ELF-1 (cell line): ENCODE results near the gene FAM228B.
"Not testable (repeated sequence)": the region's sequence is repeated elsewhere in the genome, so short reads cannot be mapped to it uniquely, and the experiment has no call there.

Experiments used
- DNase-seq: peaks from one replicate; pipeline ENCODE4 v3.0.0-alpha.2; 2016; ENCODE audit warnings: low read depth, low spot score

FAM228B gene

DNA sequence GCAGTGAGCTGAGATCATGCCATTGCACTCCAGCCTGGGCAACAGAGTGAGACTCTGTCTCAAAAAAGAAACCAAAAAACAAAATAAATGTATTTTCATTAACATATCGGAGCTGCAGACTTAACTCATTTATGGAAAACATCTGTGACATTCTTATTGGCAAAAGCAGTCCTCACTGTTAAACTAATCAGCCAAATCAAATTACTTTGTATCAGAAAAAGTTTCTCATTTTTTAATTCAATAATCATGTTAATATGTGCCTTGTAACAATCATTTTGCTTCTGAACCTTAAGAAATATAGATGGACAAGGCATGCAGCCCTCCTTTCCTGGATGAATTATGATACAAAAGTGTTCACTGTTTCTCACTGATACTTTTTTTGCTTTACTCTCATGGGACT, 20.6 kb upstream of the FAM228B start:
- DNase-seq, result no peak

DNA sequence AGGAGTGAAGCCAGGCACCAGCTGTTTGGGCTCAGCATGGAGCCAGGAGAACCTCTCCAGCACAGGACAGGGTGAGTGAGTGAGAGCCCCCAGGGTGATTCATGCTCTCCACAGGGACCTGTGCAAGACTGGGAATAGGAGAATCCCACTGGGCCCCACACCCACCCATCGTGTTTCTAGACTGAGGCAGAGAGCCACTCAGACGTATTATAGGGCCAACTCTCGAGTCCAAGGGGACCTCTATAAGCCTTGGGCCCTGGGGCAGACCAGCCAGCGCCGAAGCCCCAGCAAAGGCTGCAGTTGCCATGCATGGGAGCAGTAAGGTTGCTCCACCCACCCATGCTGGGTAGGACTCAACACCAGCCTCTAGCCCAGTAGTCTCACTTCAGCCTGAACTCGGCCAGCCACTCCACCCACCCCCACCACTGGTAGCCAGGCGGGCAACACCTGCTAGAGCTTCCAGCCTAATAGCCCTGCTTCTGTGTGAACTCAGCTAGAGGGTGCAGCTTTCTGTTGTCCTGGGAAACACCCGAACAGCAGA, 19.1 kb upstream of the FAM228B start:
- DNase-seq, result no peak

DNA sequence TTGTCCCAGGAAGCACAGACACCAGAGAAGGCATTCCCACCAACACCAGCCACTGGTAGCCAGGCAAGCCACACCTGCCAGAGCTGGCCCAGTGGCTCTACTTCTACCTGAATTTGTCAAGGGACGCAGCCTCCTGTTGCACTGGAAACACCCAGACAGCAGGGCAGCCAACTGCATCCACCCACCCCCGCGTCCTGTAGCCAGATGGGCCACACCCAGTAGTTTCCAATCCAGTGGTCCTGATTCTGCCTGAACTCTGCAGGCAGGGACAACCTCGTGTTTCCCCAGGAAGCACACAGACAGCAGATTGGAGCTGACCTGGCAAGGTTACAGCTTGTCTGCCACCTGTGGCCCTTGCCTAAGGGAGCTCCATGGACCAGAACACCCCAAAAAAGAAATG, 18.4 kb upstream of the FAM228B start:
- DNase-seq, result no peak

DNA sequence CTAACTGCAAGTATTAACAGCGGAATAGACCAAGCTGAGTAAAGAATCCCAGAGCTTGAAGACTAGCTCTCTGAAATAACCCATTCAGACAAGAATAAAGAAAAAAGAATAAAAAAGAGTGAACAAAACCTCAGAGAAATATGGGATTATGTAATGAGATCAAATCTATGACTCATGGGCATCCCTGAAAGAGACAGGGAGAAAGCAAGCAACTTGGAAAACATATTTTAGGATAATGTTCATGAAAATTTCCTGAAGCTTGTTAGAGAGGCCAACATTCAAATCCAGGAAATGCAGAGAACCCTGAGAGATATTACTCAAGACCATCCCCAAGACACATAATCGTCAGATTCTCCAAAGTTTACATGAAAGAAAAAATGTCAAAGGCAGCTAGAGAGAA, 17.5 kb upstream of the FAM228B start:
- no peak for DNase-seq

DNA sequence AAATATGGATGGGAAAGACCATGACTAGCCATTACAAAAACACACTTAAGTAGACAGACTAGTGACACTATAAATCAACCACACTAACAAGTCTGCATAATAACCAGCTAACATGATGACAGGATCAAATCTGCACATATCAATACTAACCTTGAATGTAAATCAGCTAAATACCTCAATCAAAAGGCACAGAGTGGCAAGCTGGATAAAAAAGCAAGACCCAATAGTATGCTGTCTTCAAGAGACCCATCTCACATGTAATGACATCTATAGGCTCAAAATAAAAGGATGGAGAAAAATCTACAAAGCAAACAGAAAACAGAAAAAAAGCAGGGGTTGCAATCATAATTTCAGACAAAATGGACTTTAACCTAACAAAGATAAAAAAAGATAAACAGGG, 16.5 kb upstream of the FAM228B start:
- DNase-seq, result no peak

DNA sequence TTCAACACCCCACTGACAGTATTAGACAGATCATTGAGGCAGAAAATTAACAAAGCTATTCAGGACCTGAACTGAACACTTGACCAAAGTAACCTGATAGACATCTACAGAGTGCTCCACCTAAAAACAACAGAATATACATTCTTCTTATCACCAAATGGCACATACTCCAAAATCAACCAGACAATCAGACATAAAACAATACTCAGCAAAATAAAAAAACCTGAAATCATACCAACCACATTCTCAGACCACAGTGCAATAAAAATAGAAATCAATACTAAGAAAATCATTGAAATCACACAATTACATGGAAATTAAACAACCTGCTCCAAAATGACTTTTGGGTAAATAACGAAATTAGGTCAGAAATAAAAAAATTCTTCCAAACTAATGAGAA, 15.9 kb upstream of the FAM228B start:
- DNase-seq, result no peak

DNA sequence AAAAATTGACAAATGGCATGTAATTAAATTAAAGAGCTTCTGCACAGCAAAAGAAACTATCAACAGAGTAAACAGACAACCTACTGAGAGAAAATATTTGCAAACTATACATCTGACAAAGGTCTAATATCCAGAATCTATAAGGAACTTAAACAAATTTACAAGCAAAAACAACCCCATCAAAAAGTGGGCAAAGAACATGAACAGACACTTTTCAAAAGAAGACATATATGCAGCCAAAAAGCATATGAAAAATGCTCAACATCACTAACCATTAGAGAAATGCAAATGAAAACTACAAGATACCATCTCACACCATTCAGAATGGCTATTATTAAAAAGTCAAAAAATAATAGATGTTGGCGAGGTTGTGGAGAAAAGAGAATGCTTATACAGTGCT, 13.8 kb upstream of the FAM228B start:
- not testable (repeated sequence) for DNase-seq

DNA sequence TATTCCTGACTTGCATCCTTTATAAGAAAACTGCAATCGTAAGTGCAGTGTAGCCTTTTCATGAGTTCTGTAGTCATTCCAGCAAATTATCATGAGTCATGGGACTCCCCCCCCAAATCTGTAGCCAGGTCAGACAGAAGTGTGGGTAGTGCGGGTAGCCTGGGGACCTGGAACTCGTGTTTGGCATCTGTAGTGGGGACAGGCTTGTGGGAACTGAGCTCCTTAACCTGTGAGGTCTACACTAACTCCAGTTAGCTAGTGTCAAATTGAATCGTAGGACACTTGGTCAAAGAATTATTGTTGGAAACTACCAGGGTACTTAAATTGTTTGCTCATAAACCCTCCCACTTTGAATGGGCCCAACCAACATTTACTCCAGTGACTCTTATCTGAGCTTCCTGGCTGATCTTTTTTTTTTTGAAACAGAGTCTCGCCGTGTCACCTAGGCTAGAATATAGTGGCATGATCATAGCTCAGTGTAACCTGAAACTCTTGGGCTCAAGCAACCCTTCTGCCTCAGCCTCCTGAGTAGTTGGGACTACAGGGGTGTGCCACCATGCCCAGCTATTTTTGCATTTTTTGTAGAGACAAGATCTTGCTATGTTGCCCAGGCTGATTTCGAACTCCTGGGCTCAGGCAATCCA, 12.5 kb upstream of the FAM228B start:
- no peak for DNase-seq

DNA sequence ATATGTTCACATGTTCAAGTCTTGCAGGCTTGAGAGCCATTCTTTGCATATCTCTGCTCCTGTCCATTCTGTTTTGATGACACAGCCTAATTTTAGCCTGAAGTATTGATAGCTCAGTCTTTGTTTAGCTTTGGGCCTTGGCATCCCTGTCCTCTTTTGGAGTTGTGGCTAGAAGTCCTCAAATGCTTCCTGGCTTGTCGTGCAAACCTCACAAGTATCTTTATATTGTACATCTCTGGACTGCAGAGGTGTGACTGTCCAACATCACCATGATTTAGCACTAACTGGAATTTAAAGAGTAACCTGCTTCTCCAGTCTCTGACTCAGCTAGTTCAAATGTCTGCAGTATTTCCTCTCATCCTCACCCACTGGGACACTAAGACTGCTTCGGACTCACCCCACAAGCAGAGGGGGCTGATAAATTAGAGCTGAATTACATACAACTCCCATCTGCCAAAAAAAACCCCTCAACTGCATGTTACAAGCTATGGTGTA, 11.8 kb upstream of the FAM228B start:
- DNase-seq, result no peak

DNA sequence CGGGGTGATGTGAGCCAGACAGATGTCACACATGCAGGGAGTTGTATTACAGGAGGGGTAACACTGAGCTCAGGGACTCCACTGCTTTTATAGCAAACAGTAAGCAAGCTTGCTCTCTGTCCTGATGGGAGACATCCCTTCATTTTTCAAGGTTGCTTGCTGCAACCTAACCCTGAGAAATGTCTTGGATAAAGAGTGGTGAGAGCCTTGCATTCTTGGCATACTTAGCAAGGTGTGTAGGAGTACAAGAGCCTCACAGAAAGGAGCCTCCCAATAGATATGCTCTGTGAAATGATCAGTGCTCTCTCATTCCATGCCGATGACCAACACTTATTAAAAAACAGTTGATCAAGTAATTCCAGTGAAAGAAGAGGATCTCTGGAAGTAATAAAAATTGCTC, 8.2 kb upstream of the FAM228B start:
- DNase-seq, result no peak

DNA sequence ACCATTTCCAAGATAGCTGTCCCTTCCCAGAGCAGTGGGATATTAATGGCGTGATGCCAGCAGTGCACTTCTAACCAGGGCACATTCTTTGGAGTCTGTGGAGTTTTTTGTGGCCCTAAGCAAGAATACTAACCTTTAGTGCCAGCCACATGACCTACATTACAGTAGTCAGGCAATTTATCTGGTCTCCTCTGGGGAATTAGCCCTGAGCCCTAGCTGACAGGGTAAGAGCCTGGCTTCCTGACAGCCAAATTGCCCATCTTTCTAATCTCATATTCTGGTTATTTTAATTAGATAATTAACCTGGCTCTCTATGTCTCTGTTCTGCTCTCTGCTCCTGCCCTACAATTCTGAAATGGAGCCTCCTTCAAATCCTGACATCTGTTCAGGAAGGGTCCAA, 5.4 kb upstream of the FAM228B start:
- no peak for DNase-seq

DNA sequence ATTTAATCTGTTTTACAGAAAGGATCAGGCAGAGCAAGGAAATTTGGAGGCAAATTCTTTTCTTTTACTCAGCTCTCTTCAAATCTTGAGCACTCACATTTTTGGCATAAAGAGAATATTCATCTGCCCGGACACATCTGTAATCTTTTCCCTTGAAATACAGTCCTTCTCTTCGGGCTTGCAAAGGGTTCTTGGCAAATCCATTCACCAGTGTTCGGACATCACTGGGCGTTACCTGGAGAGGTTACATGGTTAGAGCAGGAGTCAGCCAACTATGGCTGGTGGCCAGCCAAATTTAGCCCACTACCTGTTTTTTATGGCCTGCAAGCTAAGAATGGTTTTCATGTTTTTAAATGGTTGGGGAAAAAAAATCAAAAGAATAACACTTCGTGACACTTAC, 2.2 kb upstream of the FAM228B start:
- no peak for DNase-seq

DNA sequence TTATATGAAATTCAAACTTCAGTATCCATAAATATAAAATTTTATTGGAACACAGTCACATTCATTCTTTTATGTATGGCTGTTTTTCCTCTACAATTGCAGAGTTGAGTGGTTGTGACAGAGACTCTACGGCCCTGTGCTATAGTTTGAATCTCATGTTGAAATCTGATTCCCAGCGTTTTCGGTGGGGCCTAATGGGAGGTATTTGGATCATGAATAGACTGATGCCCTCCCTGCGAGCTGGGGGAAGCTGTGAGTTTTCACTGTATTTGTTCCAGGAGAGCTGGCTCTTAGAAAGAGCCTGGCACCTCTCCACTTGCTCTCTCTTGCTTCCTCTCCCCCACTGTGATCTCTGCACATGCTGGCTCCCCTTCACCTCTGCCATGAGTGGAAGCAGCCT, 1.8 kb upstream of the FAM228B start:
- DNase-seq, result no peak

DNA sequence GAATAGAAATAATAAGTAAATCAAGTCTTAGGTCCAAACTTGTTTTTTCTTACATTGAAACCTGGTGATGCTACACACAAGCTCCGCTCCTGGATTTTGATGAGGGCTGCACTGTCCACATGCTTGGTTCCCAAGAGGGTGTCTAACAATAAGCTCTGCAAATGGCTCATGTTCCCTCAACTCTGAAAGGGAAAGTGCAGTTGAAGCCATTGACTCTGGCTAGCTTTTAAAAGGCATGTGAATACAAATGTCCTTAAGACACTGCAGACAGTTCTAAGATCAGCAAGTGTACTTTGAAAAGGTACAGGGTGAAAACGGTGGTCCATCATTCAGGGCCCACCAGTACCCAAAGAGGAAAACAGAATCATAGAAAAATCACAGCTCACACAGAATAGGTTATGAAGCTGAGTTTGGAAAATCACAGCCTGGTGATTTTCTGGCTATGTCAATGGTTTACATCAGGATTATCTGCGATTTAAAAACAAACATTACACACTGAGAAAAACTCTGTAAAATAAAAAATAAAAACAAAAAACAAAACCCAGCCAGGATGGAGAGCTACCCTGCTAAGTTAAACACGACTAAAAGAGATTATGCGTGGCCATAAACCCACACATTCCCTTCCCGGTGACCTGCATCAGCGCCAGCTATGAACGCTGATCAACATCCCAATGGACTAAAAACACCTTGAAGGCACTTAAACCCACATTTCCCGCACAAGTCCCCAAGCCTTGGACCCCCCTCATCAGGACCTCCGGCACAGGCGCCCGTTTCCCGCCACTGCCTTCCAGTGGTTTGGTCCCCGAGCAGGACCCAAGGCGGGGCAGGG, 689 bp upstream of the FAM228B start:
- no peak for DNase-seq

DNA sequence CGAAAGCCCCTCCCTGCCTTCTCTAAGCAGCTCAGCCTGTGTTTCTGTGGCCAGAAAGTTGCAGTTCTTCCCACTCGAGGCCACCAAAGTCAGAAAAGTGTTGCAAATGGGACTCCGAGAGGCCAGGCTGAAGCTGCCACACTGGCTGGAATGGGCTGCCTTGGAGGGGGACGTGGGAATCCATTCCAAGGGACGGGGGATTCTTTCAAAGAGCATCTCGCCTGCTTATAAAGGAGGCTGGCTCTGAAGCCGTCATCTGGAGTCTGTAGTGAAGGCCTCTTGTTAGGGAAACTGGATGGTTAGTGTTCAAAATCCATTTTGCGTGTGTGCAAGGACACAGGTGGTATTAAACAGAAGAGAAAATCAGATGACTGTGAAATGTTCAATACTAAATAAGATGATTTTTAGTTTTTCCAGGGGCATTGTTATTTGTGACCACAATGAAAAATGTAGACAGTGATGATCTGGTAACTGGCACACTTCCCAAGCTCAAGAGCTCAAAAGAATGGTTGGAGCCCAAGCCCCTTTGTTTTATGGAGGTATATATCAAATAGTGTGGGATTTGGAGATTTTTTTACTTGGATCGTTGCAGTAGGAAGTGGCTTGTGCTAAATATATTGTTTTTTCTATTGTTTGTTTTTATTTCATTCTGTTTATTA, 782 bp downstream of the FAM228B start:
- DNase-seq, result no peak

DNA sequence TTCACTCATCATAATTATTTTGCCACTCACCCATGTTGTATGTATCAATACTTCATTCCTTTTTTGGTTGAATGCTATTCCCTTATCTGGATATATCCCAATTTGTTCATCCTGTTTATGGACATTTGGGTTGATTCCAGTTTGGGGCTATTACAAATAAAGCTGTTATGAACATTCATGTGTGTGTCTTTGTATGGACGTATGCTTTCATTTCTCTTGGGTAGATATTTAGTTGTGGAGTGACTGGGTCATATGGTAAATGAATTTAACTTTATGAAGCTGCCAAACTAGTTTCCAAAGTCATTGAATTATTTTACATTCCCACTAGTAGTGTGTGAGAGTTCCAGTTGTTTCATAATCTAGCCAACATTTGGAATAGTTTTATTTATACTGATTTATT, 2.7 kb downstream of the FAM228B start:
- no peak for DNase-seq

DNA sequence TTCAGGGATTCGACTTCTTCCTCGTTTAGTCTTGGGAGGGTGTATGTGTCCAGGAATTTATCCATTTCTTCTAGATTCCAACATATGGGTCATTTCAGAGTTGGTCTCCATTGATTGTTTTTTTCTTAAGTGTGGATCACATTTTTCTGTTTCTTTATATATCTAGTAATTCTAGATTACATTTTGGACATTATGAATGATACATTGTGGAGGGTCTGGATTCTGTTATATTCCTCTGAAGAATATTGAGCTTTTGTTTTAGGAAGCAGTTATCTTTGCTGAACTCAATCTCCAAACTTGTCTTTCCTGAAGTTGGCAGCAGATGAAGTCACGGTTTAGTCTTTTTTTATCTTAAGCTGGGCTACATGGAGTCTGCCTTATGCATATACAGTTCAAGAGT, 9.3 kb downstream of the FAM228B start:
- no peak for DNase-seq

DNA sequence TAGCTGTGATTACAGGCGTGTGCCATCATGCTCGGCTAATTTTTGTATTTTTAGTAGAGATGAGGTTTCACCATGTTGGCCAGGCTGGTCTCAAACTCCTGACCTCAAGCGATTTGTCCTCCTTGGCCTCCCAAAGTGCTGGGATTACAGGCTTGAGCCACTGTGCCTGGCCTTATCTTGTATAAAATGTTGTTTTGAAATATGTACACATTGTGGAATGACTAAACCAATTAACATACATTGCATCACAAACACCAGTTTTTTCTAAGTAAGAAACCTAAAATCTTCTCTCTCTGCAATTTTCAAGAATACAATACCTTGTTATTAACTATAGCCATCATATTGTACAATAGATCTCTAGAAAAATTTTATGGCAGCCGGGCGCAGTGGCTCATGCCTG, 17.0 kb downstream of the FAM228B start:
- DNase-seq, result not testable (repeated sequence)

DNA sequence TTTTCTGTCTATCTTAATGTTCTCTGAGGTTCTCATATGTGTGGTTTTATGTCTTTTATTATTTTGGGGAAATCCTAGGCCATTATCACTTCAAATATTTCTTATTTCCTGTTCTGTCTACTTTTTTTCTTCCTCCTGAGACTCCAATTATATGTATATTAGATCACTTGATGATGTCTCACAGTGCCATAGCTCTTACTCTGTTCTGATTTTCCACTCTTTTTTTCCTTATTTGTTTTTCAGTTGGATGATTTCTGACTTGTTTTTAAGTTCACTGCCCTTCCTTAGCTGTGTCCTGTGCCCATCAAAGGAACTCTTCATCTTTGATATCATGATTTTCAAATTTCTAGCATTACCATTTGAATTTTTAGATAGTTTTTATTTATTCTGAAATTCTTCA, 24.1 kb downstream of the FAM228B start:
- DNase-seq, result no peak

DNA sequence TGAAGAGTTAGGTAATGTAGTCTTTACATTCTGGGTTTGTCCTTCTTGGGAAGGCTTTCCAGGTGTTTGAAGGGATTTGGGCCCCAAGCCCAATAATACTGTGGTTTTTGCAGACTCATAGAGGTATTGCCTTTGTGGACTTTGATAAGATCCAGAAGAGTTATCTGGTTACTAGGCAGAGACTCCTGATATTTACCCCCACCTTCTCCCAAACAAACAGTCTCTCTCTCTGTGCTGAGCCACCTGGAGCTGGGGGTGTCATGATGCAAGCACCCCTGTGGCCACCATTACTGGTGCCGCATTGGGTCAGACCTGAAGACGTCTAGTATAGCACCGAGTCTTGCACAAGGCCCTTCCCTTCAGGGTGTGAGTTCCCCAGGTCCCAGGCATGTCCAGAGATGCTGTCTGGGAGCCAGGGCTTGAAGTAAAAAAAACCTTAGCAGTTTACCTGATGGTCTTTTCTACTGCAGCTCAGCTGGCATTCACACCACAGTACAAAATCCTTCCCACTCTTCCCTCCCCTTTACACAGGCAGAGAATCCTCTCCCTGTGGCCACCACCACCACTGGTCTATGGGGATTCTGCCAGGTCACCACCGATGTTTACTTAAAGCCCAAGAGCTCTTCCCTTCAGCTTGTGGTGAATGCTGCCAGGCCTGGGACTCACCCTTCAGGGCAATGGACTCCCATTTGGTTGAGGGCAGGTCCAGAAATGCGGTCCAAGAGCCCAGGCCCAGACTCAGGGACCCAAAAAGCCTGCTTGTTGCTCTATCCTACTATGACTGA, 29.3 kb downstream of the FAM228B start:
- DNase-seq, result no peak

DNA sequence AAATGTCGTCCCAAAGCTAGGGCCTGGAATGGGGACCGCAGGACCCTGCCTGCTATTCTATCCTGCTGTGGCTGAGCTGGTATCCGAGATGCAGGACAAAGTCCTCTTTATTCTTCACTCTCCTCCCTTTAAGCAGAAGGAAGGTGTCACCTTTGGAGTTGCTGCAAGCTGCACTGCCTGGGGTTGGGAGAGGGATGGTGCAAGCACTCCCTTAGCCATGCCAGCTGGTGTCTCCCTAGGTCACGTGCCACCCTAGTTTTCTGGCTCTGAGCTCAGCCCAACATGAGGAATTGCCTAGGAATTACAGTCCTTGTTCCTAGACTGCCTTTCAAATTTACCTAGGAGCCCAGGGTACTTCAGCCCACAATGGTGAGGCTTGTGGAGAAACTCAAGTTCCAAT, 30.2 kb downstream of the FAM228B start:
- no peak for DNase-seq

DNA sequence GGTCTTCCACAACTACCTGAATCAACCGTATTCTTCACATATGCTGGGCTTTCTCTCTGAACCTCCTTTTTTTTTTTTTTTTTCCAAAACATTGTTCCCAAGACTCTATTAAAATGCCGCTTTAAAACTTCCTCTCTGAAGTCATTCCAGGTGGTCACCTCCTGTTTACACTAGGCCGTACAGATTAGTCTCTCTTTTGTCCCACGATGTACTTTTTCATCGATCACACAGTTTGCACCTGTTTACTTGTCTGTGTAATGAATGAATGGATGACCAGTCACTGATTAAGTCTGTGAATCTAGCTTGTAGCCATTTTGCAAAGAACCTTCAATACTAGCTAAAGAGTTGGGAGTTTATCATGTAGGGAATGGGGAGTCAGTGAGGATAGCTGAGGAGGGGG, 34.9 kb downstream of the FAM228B start:
- no peak for DNase-seq
